PC-9 (cell line): ENCODE measurements around the gene LIN7A.

ENCODE experiments used
- EZH2 ChIP-seq: fragments of 200-600 bp; sonication (generic); IDR thresholded peaks from 2 replicates; pipeline ENCODE4 v1.8.0; 2017; ENCODE audit warnings: antibody characterized with exemption, low read depth
- TF ChIP-seq, protein P1 (sequence below): fragments of 200-600 bp; sonication (generic); conservative IDR thresholded peaks from 2 replicates; pipeline ENCODE4 v1.6.1; 2017; ENCODE audit warnings: mixed run types, antibody characterized with exemption, mild to moderate bottlenecking, moderate library complexity

DNA sequence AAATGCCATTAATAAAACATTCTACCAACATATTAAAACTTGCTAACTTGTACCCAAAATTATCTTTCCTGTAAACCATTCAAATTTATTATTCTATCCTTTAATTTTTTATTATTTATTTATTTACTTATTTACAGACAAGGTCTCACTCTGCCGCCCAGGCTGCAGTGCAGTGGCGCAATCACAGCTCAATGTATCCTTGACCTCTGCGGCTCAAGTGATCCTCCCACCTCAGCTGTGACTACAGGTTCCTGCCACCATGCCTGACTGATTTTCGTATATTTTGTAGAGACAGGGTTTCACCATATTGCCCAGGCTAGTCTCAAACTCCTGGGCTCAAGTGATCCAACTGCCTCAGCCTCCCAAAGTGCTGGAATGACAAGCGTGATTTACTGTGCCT is 20.4 kb upstream of the LIN7A start:
- TF ChIP-seq, protein P1, sequence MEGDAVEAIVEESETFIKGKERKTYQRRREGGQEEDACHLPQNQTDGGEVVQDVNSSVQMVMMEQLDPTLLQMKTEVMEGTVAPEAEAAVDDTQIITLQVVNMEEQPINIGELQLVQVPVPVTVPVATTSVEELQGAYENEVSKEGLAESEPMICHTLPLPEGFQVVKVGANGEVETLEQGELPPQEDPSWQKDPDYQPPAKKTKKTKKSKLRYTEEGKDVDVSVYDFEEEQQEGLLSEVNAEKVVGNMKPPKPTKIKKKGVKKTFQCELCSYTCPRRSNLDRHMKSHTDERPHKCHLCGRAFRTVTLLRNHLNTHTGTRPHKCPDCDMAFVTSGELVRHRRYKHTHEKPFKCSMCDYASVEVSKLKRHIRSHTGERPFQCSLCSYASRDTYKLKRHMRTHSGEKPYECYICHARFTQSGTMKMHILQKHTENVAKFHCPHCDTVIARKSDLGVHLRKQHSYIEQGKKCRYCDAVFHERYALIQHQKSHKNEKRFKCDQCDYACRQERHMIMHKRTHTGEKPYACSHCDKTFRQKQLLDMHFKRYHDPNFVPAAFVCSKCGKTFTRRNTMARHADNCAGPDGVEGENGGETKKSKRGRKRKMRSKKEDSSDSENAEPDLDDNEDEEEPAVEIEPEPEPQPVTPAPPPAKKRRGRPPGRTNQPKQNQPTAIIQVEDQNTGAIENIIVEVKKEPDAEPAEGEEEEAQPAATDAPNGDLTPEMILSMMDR, result no peak
- no peak for TF ChIP-seq EZH2
